ENCODE data around the gene ELP5.
A peak's percentile ranks its signal among the peaks of the same experiment; 100 is the strongest.

ELP5 gene

DNA sequence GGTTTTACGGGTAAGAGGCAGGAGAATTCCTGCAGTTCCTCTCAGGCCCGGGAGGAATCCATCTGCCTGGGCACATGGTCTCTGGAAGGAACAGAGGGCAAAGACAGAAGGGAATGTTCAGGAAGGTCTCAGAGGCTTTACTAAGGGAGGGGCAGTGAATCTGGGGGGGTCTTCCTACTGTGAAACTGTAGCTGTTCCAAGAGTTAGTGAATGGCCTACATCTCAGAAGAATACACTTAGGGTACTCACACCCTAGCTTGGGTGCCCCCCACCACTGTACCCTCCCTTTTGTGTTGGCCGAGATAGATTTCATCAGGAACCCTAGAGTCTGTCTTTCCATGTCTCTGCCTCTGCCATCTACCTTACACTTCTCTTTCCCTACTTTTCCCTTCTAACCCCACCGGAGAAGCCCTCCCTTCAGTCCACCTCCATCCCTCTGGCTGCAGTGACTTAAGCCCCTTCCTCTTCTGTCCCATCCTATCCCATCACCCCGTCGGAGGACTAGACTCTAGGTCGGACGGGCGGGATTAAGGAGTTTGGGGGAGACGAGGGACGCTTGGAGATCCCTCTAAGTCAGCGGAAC lies 32.7 kb upstream of the ELP5 start:
- DNase-seq = no peak

DNA sequence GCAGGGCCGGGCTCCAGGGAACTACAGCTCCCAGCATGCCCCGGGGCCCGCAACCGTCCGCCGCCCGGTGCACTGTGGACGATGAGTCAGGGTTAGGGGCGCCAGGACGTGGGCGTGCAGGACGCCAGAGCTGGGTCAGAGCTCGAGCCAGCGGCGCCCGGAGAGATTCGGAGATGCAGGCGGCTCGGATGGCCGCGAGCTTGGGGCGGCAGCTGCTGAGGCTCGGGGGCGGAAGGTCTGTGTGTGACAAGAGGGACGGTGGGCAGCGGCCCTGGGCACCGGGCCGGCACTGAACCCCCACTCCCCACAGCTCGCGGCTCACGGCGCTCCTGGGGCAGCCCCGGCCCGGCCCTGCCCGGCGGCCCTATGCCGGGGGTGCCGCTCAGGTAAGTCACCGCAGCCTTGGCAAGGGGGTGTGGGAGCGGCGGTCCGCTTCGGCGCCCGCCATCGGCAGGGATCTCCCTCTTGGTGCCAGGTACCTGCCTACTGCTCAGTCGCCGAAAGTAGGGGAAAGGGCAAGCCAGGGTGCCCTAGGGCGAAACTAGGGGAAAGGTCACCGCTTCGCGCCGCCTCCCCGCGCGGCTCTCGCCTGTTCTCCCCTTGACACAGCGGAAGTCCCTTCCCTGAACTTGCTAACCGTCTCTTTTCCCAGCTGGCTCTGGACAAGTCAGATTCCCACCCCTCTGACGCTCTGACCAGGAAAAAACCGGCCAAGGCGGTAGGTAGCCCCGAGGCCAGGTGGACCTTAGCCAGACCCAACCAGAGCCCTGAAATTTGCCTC lies 32.0 kb upstream of the ELP5 start, which contains the start of the genes ACADVL and DLG4:
Gene ACADVL (plus strand): TSS at position 127 of the 781 bp plus-strand sequence. CDS start 47 bp downstream, at position 174.
Gene DLG4 (minus strand): TSS at position 25 of the 781 bp plus-strand sequence.
- DNase-seq = peak; percentile 93

DNA sequence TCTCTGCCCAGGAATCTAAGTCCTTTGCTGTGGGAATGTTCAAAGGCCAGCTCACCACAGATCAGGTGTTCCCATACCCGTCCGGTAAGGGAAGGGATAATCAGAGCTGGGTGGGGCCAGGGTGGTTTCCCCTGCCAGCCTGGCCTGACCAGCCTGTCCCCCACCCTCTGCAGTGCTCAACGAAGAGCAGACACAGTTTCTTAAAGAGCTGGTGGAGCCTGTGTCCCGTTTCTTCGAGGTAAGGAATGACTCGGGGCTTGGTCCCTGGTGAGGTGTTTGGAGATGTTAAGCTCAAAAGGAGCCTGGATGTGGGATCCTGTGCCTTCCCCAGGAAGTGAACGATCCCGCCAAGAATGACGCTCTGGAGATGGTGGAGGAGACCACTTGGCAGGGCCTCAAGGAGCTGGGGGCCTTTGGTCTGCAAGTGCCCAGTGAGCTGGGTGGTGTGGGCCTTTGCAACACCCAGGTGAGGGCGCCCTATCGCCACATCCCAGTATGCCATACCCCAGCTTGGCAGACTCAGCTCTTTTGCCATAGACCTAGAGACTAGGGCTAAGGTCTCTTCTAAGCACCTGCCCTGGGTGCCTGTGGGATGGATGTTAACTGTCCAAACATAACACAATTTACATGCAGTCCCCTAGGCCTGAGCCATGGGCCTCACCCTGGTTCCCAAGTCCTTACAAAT lies 31.3 kb upstream of the ELP5 start:
- DNase-seq = peak; percentile 81

DNA sequence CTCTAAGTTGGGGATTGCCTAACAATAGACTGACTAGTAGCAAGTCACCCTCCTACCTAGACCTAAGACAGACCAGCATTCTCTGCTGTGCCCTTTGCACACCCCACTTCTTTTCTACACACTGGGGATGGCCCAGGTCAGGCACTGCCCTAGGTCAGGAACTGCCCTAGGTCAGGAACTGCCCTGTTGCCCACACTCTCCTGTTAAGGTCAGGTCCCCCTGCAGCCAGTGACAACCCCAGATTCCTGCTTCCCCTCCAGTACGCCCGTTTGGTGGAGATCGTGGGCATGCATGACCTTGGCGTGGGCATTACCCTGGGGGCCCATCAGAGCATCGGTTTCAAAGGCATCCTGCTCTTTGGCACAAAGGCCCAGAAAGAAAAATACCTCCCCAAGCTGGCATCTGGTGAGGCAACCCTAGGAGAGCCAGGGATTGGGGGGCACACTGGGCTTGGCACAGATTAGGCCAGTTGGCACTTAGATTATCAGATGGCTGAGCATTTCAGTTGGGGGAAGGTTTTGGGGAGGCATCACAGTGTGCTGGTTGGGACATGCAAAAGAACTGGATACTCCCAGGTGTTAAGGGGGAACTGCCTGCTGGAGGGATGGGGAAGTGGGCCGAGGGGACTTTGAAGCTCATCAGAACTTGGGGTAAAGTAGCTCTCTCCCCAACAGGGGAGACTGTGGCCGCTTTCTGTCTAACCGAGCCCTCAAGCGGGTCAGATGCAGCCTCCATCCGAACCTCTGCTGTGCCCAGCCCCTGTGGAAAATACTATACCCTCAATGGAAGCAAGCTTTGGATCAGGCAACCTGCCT lies 30.5 kb upstream of the ELP5 start:
- no peak for DNase-seq

DNA sequence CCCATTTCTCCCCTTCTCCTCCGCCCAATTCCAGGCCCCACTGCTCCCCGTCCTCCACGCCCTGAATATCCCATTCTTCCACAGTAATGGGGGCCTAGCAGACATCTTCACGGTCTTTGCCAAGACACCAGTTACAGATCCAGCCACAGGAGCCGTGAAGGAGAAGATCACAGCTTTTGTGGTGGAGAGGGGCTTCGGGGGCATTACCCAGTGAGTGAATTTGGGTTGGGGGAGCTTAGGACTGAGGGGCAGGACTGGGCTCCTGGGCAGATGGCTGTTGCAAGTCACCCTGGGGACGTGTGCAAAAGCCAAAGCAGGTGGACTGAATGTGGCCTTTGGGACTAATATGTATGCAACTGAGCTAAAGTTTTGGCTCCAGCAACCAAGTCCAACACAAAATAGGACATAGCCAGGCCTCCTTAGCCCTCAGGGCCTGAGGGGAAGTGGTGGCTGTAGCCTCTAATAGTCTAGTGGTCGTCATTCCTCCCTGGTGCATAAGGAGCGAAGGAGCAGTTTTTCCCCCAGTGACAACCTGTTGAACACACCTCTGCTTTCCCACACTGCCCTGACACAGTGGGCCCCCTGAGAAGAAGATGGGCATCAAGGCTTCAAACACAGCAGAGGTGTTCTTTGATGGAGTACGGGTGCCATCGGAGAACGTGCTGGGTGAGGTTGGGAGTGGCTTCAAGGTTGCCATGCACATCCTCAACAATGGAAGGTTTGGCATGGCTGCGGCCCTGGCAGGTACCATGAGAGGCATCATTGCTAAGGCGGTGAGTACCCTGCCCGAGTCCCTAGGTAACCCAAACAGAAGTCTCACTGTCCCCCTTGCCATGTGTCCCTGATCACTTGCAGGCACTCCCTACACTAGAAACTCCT lies 29.7 kb upstream of the ELP5 start:
- no peak for DNase-seq

DNA sequence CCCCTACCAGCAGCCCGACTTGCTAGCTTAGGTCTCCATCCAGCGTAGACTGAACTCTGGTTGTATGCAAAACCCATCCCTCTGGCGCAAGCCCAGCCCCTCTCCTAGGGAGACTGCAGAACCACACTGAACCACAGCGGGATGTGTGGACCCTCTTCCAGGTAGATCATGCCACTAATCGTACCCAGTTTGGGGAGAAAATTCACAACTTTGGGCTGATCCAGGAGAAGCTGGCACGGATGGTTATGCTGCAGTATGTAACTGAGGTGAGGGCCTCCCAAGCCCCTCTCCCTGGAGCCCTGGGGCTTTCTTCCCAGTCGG lies 29.1 kb upstream of the ELP5 start:
- DNase-seq = no peak

DNA sequence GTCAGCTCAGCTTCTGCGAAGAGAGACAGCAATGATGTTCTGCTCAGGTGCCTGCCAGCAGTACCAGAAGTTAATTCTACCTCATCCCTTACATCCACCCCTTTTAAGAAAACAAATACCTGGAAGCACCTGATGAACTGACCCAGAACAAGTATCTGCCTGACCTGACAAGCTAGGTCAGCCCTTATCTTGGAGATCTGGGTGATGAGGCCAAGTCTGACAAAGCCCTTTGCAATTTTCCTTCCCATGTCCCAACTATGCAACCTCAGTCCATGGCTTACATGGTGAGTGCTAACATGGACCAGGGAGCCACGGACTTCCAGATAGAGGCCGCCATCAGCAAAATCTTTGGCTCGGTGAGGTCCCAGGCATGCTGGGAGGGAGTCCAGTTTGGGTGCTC lies 28.6 kb upstream of the ELP5 start:
- no peak for DNase-seq

DNA sequence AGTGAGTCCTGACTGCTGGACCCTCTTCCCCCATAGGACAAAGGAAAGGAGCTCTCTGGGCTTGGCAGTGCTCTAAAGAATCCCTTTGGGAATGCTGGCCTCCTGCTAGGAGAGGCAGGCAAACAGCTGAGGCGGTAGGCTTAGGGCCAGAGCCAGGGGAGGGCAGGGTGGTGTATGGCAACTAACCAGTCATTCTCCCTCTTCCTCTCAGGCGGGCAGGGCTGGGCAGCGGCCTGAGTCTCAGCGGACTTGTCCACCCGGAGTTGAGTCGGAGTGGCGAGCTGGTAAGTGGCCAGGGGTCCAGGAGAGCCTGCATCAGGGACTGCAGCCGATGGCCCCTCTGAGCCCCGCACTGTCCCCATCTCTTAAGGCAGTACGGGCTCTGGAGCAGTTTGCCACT lies 27.9 kb upstream of the ELP5 start:
- DNase-seq = no peak

DNA sequence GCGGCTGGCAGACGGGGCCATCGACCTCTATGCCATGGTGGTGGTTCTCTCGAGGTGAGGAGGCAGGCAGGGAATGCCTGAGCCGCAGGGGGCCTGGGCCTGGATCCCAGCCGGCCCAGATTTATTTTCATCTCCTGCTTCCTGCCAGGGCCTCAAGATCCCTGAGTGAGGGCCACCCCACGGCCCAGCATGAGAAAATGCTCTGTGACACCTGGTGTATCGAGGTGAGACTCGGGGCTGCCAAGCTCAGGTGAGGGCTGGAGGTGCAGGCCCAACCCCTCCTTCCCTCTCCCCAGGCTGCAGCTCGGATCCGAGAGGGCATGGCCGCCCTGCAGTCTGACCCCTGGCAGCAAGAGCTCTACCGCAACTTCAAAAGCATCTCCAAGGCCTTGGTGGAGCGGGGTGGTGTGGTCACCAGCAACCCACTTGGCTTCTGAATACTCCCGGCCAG lies 27.3 kb upstream of the ELP5 start:
- no peak for DNase-seq

DNA sequence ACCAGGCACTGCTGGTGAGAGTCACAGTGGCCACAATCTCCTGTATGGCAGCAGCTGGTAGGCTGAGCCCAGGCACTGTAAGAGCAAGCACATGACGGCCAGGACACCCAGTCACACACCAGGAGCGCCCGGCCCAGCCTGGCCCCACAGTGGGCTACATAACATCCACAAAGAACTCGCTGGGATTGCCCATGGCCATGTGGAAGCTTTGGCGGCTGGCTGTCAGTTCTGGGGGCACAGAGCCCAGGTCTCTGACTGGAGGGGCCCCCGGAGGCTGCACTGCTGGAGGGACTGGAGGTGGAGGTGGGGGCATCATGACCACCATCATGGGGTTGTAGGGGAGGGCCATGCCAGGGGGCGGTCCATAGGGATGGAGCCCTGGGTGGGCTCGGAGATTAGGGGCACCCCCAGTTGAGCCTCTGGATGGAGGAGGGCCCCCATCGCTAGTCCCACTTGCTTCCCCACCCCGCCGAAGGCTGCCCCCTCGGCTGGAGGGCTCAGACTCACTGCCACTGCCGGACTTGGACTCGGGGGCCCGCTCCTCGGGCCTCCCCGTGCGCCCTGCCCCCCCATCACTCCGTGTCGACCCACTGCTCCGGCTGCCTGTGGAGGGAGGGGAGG lies 26.2 kb upstream of the ELP5 start:
- no peak for DNase-seq

DNA sequence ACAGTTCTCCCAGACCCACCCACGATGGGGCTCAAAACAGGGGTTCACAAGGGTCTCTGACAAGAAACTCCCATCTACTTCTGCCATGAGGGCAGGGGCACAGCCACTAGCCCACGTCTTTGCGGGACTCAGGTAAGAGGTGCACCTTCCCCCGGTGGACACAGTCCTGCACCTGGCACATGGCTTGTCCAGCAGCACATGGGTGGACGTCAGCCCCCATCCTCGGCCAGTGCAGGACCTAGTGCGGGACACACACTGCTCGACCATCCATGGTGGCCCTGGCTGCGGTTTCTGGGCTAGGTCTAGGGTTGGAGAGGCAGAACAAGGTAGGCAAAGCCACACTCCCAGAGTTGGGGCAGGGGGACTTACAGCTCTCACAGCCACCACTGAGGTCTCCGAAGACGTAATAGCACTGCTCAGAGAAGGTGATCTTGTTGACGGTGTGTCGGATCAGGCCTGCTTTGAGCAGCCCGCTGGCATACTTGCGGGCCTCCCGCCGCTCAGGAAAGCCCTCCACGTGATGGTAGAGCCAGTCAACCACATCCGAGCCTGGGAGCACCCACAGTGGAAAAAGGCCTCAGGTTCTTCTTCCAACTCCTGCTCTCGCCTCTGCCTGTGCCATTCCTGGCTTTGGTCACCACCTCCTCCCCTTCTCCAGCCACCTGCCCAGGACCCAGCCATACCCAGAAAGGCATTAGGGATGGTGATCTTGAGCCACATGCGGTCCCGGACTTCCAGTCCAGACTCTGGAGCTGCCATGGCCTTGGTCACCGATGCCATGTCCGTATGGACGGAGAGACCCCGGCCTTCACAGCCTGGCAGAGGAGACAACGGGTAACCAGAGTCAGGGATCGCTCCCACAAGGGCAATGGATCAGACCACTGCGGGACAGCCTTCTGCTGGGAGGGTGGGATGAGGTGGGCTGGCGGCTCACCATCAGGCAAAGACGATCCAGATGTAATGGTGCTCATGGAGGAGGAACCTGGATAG lies 25.0 kb upstream of the ELP5 start:
- DNase-seq = no peak

DNA sequence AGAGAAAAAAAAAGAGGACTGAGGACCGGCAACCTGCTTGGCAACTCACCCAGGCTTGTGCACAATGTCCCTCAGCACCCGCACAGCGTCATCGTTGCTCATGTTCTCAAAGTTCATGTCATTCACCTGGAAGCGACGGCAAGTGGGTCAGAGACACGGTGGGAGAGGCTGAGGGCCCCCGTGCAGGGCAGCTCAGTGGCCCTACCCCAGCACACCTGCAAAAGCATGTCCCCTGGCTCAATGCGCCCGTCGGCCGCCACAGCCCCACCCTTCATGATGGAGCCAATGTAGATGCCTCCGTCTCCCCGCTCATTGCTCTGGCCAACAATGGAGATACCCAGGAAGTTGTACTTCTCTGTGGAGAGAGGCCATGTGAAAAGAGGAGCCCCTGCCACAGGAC lies 23.1 kb upstream of the ELP5 start:
- DNase-seq = no peak

DNA sequence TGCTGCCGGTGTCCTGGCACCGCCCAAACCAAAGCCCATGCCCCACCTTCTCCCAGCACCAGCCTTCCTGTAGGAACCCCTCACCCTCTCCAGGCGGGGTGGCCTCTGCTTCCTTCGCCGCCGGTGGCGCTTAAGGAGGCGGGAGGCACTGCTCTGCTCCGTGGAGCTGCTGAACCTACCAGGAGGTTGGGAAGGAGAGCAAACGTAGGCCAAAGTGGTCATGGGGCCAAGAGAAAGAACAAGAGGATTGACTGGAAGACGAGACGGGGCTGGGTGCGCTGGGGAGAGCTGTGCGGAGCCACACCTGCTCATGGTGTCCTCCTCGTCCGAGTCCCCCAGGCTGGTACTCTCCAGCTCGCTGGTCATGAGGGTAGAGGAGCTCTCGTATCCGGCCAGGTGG lies 22.5 kb upstream of the ELP5 start:
- no peak for DNase-seq

DNA sequence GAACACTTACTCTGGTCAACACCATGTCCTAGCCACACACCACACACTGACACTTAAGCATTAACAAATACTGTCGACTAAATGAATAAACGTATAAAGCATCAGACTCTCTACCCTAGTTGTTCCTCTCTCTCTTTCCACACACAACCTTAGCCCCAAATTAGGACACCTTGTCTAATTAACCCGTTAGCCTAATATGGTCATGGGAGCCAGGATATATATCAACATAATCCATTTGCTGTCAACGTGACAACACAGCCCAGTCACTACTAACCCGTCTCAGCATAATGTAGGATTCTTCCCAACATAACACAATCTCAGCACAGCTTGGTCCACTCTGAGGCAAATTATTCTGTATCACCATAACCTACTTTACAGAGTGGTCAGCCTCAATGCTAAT lies 19.9 kb upstream of the ELP5 start:
- no peak for DNase-seq

DNA sequence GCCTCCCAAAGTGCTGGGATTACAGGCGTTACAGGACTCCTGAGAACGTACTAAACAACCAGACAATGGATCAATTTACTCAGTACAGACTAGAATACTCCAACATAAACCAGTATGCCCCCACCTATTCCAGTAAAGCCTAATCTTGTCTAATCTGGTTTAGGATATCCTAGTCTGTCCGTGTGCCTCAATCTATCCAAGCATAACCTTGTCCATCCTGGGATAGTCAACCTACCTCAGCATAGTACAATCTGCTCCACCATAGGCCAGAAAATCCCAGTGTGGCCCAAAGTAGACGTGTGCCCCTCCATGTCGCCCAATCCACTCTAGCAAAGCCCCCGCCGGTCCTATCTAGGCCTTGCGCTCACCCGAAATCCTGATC lies 18.3 kb upstream of the ELP5 start:
- DNase-seq = no peak

DNA sequence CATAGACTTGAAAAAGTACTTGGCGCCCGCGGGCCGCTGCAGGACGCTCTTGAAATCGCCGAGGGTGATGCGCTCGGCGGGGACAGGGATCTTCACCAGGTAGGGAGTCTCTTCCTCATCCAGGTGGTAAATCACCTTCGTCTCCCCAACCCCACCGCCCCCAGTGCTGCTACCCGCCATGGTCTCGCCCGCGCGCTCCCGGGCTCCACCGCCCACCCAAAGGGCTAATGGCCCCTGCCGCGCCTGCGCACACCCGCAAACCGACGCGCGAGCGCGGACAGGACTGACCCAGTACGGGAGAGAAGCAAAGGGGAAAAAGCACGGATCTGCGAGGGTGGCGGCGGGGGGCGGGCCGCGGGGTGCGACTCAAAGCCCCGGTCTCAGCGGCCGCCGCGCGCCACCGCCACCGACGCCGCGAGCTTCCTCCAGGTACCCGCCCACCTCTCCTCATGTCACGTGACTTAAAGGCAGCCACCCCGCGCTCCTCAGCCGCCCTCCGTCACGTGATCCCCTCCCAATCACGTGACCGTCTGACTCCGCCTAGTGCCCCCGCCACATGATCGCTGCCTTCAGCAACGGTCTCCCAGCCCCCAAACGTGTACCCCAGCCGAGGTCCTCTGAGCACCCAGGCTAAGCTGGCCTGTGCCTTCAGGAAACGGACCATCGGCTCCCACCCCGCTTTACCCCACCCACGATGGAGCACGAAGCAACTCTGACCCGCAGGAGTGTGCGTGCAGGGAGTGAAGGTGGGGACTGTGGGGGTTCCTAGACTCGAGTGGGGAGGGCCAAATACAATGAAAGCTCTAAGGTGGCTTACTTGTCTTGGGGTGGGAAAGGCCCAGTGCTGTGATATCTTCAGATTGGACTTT lies 17.7 kb upstream of the ELP5 start, which contains the start of gene DVL2:
Gene DVL2 (minus strand): TSS at position 435 of the 869 bp plus-strand sequence. CDS start 255 bp downstream, at position 180.
- peak; percentile 95 for DNase-seq

DNA sequence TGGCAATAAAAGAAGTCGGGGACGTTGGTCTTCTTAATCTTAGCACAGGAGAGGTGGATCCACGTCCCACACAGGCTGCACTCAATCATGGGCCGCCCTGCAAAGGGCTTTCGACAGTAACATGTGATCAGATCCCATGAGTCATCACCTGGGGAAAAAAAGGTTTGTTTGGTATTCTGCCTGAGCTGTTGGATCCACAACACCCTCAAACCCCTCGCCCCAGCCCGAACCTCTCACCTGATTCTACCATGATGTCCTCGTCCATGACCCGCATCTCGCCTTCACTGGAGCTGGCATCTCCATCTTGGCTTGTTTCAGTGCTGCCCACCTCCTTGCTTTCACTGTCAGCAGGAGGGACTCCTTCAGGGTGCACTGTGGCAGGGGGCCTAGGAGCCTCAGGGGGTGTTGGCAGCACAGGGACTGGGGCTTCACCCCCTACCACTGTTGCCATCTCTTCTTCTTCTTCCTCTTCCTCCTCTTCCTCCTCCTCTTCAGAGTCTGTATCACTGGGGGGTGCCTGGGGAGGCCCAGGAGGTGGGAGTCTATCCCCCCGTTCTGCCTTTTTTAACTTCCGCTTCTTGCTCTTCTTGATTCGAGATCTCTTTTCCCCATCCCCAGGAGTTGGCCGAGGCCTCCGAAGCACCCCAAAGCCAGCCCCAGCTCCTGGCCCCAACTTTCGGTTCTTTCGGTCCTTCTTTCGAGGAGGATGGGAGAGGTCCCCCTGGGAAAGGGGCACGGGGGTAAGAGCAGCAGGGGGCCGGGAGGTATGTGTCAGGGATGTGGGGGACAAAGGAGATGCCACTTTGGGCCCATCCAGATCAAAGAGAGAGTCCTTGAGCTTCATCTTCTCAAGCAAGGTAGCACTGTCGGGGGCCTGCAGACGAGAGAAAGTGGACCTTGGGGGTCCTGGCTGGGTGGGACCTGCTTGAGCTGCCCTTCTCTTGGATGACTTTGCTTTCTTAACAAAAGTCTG lies 16.0 kb upstream of the ELP5 start:
- no peak for DNase-seq

DNA sequence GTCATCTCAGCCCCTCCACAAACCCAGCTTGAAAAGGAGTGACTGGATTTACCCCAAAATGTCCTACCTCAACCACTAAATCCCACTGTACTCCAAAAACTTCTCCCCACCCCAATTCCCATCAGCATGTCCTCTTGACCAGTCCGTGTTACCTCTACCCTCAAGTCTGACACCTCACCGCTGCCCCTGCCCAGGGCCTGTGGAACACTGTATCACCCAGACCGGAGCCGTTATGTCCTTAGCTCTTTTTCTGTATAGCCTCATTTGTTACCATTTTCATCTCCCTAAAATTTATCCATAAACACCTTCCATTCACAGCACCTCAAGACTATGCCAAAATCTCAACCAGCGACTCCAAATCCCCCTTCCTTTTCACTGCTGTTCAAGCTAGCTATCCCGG lies 15.2 kb upstream of the ELP5 start:
- no peak for DNase-seq

Measured in activated CD8-positive, alpha-beta memory T cell treated with anti-CD3 and anti-CD28 coated beads, Interleukin-2, amount 50 U/mL, for 48 hours (primary cell).